ENCODE data around the gene SMIM10L1.
A peak's percentile ranks its signal among the peaks of the same experiment; 100 is the strongest.

The SMIM10L1 gene
- total RNA-seq: 35.0 to 42.9 reads per million in 2 donors

- DNase-seq: peak; percentile 74
Observed at GRCh38 chr12:11171145-11171968, at the start of gene SMIM10L1. Gene SMIM10L1 (plus strand): TSS chr12:11171194. CDS start chr12:11171357, 163 bp downstream.

GRCh38 chr12:11130382-11130781 lies 40.6 kb upstream of the SMIM10L1 start:
- DNase-seq: no peak

GRCh38 chr12:11130999-11131398 lies 40.0 kb upstream of the SMIM10L1 start:
- no peak for DNase-seq

- no peak for DNase-seq
Observed at GRCh38 chr12:11133162-11133561, 37.8 kb upstream of the SMIM10L1 start.

GRCh38 chr12:11133816-11134215 lies 37.2 kb upstream of the SMIM10L1 start:
- DNase-seq: no peak

- no peak for DNase-seq
Observed at GRCh38 chr12:11134305-11134704, 36.7 kb upstream of the SMIM10L1 start, which contains the start of gene TAS2R30. Gene TAS2R30 (minus strand): TSS chr12:11134644. CDS start chr12:11134244, 400 bp downstream.

GRCh38 chr12:11136075-11136474 lies 34.9 kb upstream of the SMIM10L1 start:
- no peak for DNase-seq

- DNase-seq: no peak
Observed at GRCh38 chr12:11143352-11143751, 27.6 kb upstream of the SMIM10L1 start.

- DNase-seq: no peak
Observed at GRCh38 chr12:11144297-11144696, 26.7 kb upstream of the SMIM10L1 start.

GRCh38 chr12:11147420-11147819 lies 23.6 kb upstream of the SMIM10L1 start:
- DNase-seq: no peak

GRCh38 chr12:11150832-11151231 lies 20.2 kb upstream of the SMIM10L1 start:
- DNase-seq: no peak

GRCh38 chr12:11152725-11153124 lies 18.3 kb upstream of the SMIM10L1 start:
- no peak for DNase-seq

GRCh38 chr12:11154400-11154925 lies 16.5 kb upstream of the SMIM10L1 start:
- no peak for DNase-seq

GRCh38 chr12:11158885-11159444 lies 12.0 kb upstream of the SMIM10L1 start:
- DNase-seq: no peak

- DNase-seq: no peak
Observed at GRCh38 chr12:11162502-11162901, 8.5 kb upstream of the SMIM10L1 start.

GRCh38 chr12:11164384-11164783 lies 6.6 kb upstream of the SMIM10L1 start:
- no peak for DNase-seq

GRCh38 chr12:11166300-11166699 lies 4.7 kb upstream of the SMIM10L1 start:
- DNase-seq: no peak

- no peak for DNase-seq
Observed at GRCh38 chr12:11170810-11171144, 217 bp upstream of the SMIM10L1 start.

- DNase-seq: no peak
Observed at GRCh38 chr12:11171969-11172675, 1.1 kb downstream of the SMIM10L1 start.

GRCh38 chr12:11174022-11174421 lies 3.0 kb downstream of the SMIM10L1 start:
- DNase-seq: no peak

GRCh38 chr12:11178250-11178649 lies 7.3 kb downstream of the SMIM10L1 start:
- no peak for DNase-seq

- DNase-seq: no peak
Observed at GRCh38 chr12:11182529-11182928, 11.5 kb downstream of the SMIM10L1 start.

- DNase-seq: no peak
Observed at GRCh38 chr12:11183011-11183410, 12.0 kb downstream of the SMIM10L1 start.

- DNase-seq: no peak
Observed at GRCh38 chr12:11186837-11187236, 15.8 kb downstream of the SMIM10L1 start, which contains the start of gene TAS2R42. Gene TAS2R42 (minus strand): TSS chr12:11186937. CDS start chr12:11186937, 0 bp downstream.

Measured in activated gamma-delta T cell (primary cell).